ENCODE data around the gene ITPRIP.

ITPRIP gene

DNA sequence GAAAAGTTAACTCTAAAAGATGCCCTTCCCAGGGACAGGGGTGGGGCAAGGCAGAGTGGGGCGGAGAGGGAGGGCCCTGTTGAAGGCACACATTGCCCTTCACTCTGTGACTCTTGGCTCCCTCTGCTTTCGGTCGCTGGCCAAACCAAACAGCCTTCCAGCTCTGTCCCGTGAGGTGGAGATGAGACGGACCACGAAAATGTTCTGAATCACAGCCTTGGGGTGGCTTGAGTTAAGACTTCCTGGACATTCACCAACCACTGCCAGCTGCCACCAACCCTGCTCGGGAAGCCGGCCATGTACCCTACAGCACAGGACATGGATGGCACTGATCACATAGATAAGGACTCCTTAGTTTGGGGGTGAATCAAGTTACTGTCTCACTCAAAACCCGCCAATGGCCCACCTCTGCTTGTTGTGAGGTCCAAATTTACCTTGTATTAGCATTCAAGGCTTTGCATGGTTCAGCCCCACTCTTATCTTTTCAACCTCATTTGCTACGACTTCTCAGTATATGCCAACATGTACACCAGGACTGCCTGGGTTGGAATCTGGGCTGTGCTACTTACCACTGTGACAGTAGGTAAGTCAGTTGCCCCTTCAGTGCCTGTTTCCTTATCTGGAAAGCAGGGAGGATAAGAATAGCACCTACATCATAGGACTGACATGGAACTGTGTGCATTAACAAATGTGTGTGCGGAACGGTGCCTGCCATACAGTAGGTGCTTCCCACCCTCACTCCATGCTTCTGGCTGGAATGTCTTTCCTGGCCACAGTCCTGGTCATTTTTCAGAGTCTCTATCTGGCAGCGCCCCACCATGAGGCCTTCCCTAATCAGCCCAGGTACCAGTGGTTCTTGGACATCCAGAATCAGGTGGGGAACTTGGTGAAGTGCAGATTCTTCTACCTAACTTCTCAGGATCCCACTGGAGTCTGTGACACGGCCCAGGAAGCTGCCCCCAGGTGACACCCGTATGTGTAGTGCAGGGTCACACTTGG lies 28.0 kb downstream of the ITPRIP start:
- H3K4me1 ChIP-seq (ENCODE audit: insufficient read depth, low read length): no peaks in the 10 kb centered on the region
- ATAC-seq (ENCODE audit: insufficient read depth, low read depth) (no peak), DNase-seq (no peak)
- no peaks in the 10 kb centered on the region for H3K27me3 ChIP-seq (ENCODE audit: insufficient read depth, low read length, poor library complexity)
- H4K20me1 ChIP-seq (ENCODE audit: insufficient read depth, low read length): peaks cover 56% of the 10 kb centered on the region
- H3K4me2 ChIP-seq (ENCODE audit: insufficient read depth, low read length): no peak overlapping the region
- no peak overlapping the region for H3K4me3 ChIP-seq (ENCODE audit: low read depth in 1 of 2, low read length in 2 of 2)
- no peak overlapping the region for H3K27ac ChIP-seq (ENCODE audit: low read length)
- no peak overlapping the region for H2AFZ ChIP-seq (ENCODE audit: low read depth, low read length)
- peaks cover 47% of the 10 kb centered on the region for H3K36me3 ChIP-seq (ENCODE audit: insufficient read depth, low read length)
- no peaks in the 10 kb centered on the region for H3K79me2 ChIP-seq (ENCODE audit: insufficient read depth, low read length)
- TF ChIP-seq EZH2 (IDR thresholded peaks at IDR 0.05; ENCODE audit: borderline replicate concordance, low read depth, low read length, severe bottlenecking): no peak
- TF ChIP-seq, protein P1, sequence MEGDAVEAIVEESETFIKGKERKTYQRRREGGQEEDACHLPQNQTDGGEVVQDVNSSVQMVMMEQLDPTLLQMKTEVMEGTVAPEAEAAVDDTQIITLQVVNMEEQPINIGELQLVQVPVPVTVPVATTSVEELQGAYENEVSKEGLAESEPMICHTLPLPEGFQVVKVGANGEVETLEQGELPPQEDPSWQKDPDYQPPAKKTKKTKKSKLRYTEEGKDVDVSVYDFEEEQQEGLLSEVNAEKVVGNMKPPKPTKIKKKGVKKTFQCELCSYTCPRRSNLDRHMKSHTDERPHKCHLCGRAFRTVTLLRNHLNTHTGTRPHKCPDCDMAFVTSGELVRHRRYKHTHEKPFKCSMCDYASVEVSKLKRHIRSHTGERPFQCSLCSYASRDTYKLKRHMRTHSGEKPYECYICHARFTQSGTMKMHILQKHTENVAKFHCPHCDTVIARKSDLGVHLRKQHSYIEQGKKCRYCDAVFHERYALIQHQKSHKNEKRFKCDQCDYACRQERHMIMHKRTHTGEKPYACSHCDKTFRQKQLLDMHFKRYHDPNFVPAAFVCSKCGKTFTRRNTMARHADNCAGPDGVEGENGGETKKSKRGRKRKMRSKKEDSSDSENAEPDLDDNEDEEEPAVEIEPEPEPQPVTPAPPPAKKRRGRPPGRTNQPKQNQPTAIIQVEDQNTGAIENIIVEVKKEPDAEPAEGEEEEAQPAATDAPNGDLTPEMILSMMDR (IDR thresholded peaks at IDR 0.05; ENCODE audit: borderline replicate concordance, extremely low read depth, low read length, poor library complexity, severe bottlenecking): no peak
- no peaks in the 10 kb centered on the region for H3K9me3 ChIP-seq (ENCODE audit: insufficient read depth, low read length, severe bottlenecking)
- H3K9ac ChIP-seq (ENCODE audit: low read depth, low read length): no peak overlapping the region

DNA sequence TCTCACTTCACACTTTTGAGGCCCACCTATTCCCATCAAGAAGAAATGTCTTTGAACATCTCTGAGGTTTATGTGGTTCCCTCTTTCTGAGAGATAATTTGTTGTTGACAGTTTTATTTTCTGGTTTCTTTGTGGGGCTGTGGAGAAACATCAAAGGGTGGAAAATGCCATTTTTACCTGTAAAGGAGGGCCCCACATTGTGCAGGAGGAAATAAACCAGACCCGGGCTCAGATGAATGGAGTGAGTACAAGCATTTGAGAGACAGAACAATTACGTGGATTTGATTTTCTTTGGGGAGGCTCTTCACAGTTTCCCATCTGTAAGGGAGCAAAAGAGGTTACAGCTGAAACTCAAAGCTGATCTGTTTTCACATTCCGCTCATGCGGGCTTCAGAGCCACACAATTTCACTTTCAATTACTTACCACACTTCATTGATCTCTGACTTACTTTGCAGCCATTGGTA lies 29.8 kb downstream of the ITPRIP start:
- Histone ChIP-seq H3K4me1 (ENCODE audit: insufficient read depth, low read length) (no peaks in the 10 kb centered on the region), H3K9ac (ENCODE audit: low read depth, low read length) (no peak overlapping the region), H3K27me3 (ENCODE audit: insufficient read depth, low read length, poor library complexity) (no peaks in the 10 kb centered on the region), H3K4me3 (ENCODE audit: low read depth in 1 of 2, low read length in 2 of 2) (no peak overlapping the region), H3K9me3 (ENCODE audit: insufficient read depth, low read length, severe bottlenecking) (no peaks in the 10 kb centered on the region), H3K4me2 (ENCODE audit: insufficient read depth, low read length) (no peak overlapping the region), H3K36me3 (ENCODE audit: insufficient read depth, low read length) (peaks cover 29% of the 10 kb centered on the region), H3K27ac (ENCODE audit: low read length) (no peak overlapping the region), H3K79me2 (ENCODE audit: insufficient read depth, low read length) (no peaks in the 10 kb centered on the region), H2AFZ (ENCODE audit: low read depth, low read length) (no peak overlapping the region), H4K20me1 (ENCODE audit: insufficient read depth, low read length) (peaks cover 39% of the 10 kb centered on the region)
- DNase-seq (peak; percentile 40), ATAC-seq (ENCODE audit: insufficient read depth, low read depth) (peak; percentile 75)
- TF ChIP-seq, protein P1 (IDR thresholded peaks at IDR 0.05; ENCODE audit: borderline replicate concordance, extremely low read depth, low read length, poor library complexity, severe bottlenecking): no peak
- no peak for TF ChIP-seq EZH2 (IDR thresholded peaks at IDR 0.05; ENCODE audit: borderline replicate concordance, low read depth, low read length, severe bottlenecking)

DNA sequence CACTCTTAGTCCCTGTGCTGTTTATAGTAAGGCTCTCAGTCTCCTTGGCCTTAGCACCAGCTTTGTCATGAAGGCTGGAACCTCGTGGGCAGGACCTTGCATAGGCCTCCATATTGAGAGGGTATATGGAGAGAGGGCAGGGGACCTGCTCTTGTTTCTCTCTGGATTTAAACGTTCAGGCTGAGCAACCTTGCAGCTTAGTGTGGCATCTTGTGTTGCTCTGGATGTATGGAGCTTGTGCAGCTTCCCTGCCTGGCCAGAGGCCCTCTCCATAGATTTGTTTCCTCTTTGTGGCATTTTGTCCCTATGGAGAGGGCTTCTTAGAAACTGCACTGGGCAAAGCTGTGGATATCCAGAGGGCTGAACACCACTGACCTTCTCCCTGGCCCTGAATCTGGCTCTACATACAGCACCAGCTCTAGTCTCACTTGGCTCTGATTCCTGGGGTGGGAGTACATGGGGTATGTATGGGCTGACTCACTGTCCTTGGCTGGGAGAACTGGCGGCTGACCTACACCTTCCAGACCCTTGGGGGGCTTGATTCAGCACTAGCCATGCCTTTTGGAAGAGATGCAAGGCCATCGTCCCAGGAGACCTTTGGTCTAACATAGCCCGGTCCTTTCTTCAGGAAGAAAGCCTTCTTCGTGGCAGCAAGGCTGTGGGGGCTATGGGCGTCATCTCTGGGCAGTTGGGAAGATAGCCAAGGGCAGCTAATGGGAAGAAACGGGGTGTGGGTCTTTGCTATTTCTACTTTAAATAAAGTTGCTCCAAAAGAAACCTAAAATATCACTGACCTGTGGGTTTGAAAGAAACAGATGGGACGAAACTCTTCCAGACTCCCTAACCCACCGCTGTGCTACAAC lies 30.5 kb downstream of the ITPRIP start:
- Histone ChIP-seq H3K4me2 (ENCODE audit: insufficient read depth, low read length) (no peak overlapping the region), H3K27ac (ENCODE audit: low read length) (no peak overlapping the region)

More for the DNA sequence above, 30.5 kb downstream of the ITPRIP start:
- Histone ChIP-seq H3K4me3 (ENCODE audit: low read depth in 1 of 2, low read length in 2 of 2) (no peak overlapping the region), H3K27me3 (ENCODE audit: insufficient read depth, low read length, poor library complexity) (no peaks in the 10 kb centered on the region), H3K79me2 (ENCODE audit: insufficient read depth, low read length) (no peaks in the 10 kb centered on the region), H3K36me3 (ENCODE audit: insufficient read depth, low read length) (peaks cover 22% of the 10 kb centered on the region), H3K9me3 (ENCODE audit: insufficient read depth, low read length, severe bottlenecking) (no peaks in the 10 kb centered on the region), H2AFZ (ENCODE audit: low read depth, low read length) (no peak overlapping the region), H4K20me1 (ENCODE audit: insufficient read depth, low read length) (peaks cover 33% of the 10 kb centered on the region), H3K9ac (ENCODE audit: low read depth, low read length) (no peak overlapping the region), H3K4me1 (ENCODE audit: insufficient read depth, low read length) (no peaks in the 10 kb centered on the region)
- DNase-seq (no peak), ATAC-seq (ENCODE audit: insufficient read depth, low read depth) (no peak)
- TF ChIP-seq, protein P1 (IDR thresholded peaks at IDR 0.05; ENCODE audit: borderline replicate concordance, extremely low read depth, low read length, poor library complexity, severe bottlenecking): no peak
- TF ChIP-seq EZH2 (IDR thresholded peaks at IDR 0.05; ENCODE audit: borderline replicate concordance, low read depth, low read length, severe bottlenecking): no peak

Measured in DND-41 (cell line).